GM18907 (cell line): ENCODE results near the gene TPRG1.

Source experiments
- ATAC-seq: cut with Tn5 transposase; IDR thresholded peaks from one replicate; pipeline ENCODE4 v1.9.1; 2021; ENCODE audit warnings: mild to moderate bottlenecking, moderate library complexity; ENCODE audit not compliant: unreplicated experiment

TPRG1 gene

GRCh38 chr3:189227249-189227648 is 55.5 kb downstream of the TPRG1 start:
- ATAC-seq, result no peak

DNA sequence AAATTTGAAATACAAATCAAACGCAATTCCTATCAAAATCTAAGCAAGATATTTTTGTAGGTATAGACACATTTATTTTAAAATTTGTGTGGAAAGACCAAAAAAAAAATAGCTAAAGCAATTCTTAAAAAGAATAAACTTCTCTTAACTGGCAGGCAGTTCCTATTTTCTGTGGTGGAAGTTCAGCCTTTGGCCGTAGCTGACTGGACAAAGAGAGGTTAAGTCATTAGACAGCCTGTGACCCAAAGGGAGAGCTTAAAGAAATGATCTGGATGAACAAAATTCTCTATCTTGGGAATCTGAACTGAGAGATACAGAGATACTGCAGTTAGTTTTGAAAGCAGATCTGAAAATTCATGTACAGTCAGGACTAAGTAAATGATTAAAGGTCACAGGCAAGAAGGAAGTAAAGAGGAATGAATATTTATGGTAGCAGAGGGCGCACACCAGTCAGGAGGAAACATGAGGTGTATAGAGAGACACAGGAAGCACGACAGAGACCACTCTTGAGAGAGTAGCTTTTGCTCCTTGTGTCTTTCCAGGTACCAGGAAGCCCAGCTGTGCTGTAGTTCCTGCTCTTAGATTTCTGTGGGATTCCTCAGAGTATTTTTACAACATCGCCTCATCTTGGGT is 57.5 kb downstream of the TPRG1 start:
- ATAC-seq, result peak; percentile 95

- ATAC-seq, result no peak
Observed at GRCh38 chr3:189232790-189233189, 61.0 kb downstream of the TPRG1 start.

DNA sequence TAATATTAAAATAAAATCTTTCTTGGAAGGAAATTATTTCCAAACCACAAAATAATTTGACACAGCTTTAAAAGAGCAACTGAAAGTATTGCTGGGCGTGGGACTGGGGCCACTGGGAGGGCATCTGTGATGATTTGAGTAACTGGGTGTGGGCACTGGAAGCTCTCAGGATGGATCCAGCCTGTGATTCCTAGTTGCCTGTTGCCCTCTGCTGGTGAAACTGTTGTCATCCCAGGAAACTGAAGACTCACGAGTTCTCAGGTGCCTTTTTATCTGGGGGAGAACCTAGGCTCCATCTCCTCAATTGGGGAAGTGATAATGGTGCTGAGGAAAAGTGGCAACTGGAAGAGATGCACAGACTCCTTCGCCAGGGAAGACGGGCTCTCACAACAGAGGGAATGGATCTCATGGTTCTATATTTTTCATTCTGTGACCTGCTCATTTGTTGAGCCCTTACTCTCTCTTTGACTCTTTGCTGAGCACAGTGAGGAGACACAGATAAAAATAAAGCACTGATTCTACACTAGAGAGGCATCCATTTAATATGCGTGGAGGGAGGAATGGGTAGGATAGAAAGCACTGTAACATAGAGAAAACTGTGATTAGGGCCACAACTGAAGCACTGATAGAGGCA is 61.6 kb downstream of the TPRG1 start:
- ATAC-seq, result no peak

GRCh38 chr3:189235214-189235613 is 63.4 kb downstream of the TPRG1 start:
- no peak for ATAC-seq

GRCh38 chr3:189236352-189236751 is 64.6 kb downstream of the TPRG1 start:
- peak; percentile 79 for ATAC-seq

DNA sequence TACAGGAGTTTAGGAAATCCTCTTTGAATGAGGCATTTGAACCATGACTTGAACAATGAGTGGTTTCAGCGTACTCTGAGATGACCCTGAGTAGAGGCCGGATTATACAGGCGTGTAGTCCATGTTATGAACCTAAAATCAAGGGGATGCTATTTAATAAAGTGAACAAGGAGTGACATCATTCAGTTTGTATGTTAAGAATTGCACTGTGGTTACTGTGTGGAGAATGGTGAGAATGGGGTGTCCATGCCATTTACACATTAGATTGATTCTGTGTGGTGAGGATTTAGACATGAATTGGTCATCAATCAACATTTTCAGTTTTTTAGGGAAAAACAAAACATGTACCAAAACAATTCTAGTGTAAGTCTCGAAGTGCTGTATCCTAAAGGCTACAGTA is 65.8 kb downstream of the TPRG1 start:
- ATAC-seq, result no peak

GRCh38 chr3:189238071-189238470 is 66.3 kb downstream of the TPRG1 start:
- ATAC-seq, result no peak

DNA sequence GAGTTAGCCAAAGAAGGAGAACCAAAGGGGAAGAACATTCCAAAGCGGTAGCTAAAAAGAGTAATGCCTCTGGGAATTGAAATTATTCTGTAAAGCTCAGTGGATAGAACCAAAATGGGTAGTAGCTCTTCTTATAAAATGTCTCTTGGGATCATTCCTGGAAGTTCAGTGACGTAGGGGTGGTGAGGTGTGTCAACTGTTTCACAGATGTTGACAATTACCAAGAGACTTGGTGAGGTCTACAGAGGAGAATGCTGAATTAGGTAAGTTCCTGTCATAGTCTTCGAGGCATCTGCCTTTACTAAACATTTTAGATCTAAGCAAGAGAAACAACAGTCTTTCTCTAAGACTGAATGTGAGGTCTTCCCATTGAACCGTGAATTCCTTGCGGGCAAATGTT is 67.8 kb downstream of the TPRG1 start:
- no peak for ATAC-seq

DNA sequence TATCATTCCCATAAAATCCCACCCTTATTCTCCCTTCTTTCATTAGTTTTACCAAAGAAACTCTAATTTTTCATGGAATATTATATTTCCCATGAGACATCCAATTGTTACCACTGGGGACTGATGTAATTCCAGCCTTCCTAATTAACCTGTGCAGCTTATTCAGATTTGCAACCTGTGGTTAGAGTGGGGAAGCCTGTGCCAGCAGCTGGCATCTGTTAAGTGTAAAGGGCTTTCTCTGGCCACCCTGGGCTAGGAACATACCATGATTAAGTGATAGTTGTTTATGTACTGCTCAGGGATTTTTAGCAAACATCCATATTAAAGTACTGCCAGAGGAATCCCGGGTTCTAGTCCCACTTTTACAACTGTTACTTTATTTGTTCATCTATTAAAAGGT is 78.2 kb downstream of the TPRG1 start:
- ATAC-seq, result no peak

GRCh38 chr3:189258261-189258660 is 86.5 kb downstream of the TPRG1 start:
- ATAC-seq, result no peak

GRCh38 chr3:189260556-189261493 is 89.1 kb downstream of the TPRG1 start:
- no peak for ATAC-seq

DNA sequence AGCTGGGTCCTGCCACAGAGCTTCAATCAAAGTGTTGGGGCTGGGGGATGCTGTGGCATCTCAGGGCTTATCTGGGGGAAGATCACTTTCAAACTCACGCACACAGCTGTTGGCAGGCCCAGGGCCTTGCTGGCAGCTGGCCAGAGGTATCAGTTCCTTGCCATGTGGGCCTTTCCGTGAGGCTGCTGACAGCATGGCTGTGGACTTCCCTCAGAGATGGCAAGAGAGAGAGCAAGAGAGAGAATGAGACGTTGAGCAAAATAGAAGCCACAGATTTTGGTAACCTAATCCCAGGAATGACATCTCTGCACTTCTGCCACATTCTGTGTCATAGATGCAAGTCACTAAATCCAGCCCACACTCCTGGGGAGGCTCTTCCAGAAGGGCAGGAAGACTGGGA is 91.0 kb downstream of the TPRG1 start:
- no peak for ATAC-seq

DNA sequence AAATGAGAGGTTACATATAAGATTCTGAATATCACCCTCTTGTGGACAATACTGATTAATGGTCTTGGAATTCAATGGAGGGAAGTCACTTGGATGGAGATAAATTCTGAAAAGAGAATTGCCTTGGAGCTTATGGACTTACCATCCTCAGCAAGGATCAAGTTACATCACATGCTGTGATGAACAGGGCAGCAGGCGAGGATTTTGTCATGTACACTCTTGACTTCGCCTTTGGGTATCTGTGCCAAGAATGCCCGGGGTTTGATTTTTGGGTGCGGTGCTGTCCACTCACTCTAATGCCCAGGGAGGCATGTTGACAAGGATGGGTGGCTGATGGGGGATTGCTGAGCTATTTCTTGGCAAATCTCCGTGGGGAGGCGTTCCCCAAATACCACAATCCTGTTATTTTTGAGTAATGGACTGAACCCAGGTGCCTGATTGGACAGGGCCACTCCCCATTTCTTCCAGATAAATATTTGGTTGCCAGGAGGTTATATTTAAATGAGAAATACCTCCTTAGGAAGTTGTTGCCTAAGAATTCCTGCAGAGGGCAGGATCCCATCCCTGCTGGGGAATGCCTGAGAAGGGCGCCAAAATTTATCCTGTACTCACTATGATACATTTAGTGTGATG is 96.3 kb downstream of the TPRG1 start:
- no peak for ATAC-seq

DNA sequence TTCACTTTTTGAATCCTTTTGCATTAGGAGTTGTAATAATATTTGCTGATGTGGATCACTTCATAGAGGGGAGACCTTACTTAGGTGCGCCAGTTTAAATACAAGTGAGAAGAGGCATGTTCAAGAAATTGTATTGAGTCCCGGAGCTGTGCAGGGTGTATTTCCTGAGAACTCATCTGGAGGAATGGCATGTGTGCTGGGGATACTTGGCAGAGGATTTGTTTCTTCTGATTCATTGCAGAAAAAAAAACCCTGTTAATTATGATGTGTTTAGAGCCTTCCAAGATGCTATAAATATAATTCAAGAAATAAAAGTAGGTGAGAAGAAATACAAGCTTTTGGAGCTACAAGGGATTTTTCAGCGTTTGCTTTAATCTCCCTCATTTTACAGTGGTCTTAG is 97.6 kb downstream of the TPRG1 start:
- no peak for ATAC-seq

DNA sequence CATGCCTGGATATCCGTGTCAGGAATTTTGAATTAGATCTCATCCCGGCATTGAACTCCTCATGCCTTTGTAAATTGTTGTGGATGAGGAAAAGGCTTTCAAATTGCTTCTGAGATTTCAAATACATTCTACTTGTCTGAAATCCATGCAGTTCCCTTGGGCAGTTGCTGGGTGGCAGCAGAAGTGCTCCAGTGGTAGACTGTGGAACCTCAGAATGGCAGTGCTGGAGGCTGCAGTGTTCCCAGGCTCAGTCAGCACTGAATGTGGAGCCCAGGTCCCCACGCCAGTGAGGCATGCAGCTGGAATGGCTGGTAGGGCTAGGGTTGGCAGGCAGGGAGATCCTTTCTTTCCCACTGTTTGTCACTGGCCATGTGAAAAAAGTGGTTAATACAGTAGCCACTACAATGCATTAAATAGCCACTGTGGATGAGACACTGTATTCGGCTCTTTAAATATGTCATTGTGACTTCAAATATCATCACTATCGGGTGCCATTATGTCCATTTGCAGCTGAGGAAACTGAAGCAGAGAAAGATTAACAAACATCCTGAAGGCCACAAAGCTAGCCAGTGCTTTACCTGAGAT is 98.6 kb downstream of the TPRG1 start:
- ATAC-seq, result no peak

DNA sequence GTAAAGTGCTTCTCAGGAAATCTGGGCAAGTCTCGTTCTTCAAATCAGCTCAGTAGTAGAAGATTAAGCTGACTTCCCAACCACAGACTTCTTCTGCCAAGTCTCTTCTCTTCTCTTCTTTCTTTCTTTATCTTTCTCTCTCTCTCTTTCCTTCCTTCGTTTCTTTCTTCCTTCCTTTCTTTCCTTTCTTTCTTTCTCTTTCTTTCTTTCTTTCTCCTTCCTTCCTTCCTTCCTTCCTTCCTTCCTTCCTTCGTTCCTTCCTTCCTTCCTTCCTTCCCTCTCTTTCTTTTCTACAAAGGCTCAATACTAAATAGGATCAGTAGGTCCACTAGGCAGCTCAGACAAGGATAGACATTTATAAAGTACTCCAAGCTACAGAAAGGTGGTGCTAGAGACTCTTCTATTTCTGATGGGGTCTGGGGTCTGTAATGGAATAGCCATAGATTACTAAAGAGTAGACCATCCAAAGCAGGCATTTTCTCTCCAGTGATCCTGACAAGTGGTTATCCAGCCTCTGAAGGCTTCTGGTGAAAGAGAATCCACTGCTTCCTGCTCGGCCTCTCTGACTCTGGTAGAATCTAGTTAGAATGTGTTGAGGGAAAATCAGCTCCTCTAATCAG is 100.8 kb downstream of the TPRG1 start:
- peak; percentile 51 for ATAC-seq

- ATAC-seq, result no peak
Observed at GRCh38 chr3:189273736-189274135, 102.0 kb downstream of the TPRG1 start.

DNA sequence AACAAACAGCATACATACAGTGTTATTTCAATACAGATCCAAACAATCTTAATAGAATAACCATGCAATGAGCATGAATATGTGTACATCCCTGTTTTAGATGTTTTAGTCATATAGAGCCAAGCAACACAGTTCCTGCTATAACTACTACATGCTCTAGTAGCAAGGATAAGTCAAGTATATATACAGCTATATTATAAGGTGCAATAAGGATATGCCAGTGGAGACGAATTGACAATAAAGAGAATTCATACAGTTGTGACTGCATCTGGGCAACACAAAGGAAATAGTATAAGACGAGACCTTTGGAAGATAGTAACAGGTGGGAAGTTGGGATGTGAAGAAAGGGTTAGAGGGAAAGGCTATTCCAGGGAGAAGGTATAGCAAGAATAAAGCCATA is 103.4 kb downstream of the TPRG1 start:
- no peak for ATAC-seq

DNA sequence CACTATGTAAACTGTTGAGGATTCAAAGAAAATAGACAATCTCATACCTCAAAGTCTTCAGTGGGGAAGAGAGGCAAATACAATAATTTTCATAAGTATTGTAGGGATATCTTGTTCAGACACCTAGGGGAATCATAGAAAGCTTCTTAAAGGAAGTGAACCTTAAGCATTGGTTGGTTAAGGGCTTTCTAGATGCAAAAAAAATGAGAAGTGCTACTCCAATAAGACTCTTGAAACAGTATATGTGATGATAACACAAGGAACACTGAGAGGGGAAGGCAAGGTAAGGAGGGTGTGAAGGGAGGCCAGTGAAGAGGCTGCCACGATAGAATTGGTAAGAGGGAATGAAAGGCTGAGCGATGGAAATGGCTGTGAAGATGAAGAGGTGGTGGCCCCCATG is 104.1 kb downstream of the TPRG1 start:
- no peak for ATAC-seq
